ENCODE measurements around the gene PLA2G2C.

The PLA2G2C gene

DNA sequence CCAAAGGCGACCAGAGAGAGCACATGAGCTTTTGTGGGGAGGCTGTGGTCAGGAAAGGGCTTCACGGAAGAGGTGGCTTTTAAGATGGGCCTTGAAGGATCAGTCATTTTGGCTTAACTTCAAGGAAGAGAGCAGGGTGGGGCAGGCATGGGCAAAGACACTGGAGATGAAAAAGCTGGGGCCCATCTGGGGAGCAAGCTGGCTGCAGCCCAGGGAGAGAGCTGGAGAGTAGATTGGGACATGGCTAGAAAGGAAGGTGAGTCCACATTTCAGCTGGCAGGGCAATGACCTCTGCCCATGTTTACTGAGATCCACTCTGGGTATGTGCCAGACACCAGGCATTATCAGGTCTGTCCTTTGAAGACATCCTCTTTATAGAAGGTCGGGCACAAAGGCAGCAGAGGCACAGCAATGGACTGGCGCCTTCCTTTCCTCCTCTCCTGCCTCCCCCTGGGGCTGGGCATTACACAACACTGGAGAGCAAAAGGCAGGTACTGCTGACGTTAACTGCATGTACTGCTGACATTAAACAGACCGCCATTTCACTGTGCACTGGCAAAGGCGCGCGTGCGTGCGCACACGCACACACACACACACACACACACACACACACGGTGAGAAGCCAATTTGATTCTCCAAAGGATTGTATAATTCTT, 2.6 kb downstream of the PLA2G2C start:
- DNase-seq (ENCODE audit: low read depth in 2 of 2): no peak

DNA sequence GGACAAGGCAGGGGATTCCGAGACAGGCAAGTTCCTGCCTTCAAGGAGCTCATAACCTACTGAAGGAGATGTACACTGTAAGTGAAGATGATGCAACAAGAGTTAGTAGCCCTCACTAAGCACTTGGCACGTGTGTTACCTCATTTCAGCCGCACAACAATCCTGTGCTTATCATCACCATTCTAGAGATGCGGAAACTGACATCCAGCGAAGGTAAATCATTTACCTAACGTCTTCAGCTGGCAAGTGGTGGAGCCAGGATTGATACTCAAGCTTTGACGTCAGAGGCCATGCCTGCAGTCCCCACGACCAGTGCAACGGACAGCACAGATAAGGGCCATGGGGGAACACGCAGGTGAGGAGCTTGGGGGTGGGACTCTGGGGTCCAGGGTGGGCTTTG, 3.3 kb downstream of the PLA2G2C start:
- DNase-seq (ENCODE audit: low read depth in 2 of 2): no peak

DNA sequence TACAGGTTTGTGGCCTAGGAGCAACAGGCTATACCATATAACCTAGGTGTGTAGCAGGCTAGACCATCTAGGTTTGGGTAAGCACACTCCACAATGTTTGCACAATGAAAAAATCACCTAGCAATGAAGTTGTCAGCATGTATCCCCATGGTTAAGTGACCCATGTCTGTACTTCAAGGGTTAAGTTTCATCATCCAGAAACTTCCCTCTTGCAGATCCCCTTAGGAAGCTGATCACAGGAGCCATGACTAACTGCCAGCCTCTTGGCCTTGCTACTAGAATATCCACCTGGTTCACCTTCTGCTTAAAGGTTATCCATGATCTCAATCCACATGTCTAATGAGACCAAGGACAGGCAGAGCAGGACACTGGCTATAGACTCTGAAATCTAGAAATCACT, 3.9 kb downstream of the PLA2G2C start:
- no peak for DNase-seq (ENCODE audit: low read depth in 2 of 2)

DNA sequence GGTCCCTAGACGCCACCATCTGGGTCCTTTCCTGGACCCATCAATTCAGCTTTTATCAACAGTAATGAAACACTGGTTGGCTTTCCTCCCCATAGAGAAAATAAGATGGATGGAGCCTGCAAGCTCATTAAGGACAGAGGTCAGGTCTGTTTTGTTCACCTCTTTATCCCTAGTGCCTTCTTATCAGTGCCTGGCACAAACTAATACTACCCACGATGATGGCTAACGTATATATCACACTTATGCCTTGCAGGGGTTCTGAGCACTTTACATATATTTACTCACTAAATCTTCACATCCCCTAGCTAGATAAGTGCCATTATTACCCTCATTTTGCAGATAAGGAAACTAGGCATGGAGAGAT, 5.5 kb downstream of the PLA2G2C start:
- no peak for DNase-seq (ENCODE audit: low read depth in 2 of 2)

DNA sequence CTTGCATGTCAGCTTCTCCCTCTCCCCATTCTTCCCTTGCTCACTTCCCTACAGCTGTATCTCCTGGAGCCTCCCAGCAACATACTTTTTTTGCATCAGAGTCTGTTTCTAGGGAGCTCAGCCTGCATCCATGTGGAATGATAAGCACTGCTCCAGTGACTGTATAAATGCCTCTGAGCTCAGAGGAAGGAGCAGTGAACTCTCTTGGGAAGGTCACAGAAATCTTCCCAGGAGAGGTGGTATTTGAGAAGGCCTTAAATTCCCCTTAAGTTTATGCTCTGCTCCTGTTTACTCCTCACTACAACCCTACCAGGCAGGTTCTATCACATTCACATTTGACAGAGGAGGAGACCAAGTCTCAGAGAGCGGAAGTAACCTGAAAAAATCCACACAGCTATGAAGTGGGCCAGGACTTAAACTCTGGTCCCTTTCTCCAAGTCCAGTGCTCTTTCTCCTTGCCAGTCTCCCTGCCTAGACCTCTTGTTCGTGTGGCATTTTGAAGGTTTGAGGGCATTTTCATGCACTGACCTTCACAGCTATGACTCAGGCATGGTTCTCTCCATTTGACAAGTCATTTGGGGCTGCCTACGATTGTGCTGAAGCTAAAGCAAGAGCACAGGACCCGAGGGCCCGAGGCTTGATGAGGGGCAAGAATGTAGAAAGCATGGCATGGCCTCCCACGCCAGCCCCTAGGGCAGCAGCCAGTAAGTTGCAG, 6.0 kb downstream of the PLA2G2C start:
- DNase-seq (ENCODE audit: low read depth in 2 of 2): no peak

DNA sequence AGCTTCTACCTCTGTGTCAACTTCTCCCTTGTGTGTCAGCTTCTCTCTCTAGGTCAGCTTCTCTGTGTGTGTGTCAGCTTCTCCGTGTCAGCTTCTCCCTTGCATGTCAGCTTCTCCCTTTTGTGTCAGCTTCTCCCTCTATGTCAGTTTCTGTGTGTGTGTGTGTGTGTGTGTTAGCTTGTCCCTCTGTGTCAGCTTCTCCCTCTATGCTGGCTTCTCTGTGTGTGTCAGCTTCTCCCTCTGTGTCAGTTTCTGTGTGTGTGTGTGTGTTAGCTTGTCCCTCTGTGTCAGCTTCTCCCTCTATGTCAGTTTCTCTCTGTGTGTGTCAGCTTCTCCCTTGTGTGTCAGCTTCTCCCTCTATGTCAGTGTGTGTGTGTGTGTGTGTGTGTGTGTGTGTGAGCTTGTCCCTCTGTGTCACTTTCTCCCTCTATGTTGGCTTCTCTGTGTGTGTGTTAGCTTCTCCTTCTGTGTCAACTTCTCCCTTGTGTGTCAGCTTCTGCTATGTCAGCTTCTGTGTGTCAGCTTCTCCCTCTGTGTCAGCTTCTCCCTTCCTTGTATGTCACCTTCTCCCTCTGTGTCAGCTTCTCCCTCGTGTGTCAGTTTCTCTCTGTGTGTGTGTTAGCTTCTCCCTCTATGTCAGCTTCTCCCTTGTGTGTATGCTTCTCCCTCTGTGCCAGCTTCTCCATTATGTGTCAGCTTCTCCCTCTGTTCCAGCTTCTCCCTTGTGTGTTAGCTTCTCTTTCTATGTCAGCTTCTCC, 6.8 kb downstream of the PLA2G2C start:
- no peak for DNase-seq (ENCODE audit: low read depth in 2 of 2)

DNA sequence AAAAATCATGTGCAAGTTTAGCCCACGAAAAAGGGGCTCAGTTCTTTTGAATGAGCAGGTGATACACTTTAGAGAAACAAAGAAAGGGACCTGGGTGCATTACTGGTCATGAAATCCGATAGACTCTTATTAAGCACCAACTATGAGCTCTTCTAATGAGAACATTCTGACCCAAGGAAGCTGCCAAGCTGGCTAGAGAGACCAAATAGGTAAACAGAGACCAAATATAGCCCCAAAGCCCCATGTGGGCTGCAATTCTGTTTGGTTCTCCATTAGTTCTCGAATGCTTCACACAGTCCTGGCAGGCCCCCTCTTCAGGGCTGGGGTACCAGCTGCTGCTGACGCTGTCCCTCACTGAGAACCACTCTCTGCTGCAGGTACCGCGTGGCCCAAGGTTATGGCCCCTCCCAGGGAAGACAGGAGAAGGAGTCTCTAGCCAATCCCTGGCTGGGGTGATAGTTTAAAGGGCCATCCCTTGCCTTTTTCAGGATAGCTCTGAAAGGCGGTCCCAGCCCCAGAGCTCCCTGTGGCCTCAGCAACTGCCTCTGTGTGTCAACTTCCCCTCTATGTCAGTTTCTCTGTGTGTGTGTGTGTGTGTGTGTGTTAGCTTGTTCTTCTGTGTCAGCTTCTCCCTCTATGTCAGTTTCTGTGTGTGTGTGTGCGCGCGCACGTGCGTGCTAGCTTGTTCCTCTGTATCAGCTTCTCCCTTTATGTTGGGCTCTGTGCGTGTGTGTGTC, 7.5 kb downstream of the PLA2G2C start:
- DNase-seq (ENCODE audit: low read depth in 2 of 2): no peak

DNA sequence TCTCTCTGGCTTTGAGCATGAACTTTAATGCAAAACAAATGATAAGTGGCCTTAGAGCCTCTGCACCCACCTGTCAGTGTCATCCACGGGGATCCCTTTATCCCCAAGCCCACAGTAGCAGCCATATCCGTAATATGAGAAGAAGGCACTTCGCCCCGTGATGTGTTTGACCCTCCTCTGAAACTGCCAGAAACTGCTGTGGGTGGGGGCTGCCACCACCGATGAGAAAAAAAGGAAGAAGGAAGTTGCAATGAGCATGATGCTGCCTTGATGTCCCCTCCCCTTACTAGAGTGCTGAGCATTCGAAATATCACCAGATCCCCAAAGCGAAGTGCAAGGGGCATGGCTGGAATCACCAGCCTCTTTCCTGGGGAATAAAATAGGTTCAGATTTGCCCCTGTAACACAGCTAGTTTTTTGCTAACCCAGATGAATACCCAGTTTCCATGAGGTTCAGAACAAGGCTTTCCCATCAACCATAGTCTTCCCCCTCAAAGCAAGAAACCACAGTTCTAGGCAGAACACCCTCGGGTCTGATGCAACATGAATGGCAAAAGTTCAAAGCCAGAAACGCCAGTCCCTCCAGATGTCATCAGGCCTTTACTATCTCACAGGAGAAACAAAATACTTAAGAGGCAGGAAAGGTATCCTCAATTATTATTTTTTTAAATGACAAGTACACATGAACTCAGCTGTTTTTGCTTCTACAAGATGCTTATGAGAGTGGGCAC, 11.2 kb downstream of the PLA2G2C start:
- no peak for DNase-seq (ENCODE audit: low read depth in 2 of 2)

DNA sequence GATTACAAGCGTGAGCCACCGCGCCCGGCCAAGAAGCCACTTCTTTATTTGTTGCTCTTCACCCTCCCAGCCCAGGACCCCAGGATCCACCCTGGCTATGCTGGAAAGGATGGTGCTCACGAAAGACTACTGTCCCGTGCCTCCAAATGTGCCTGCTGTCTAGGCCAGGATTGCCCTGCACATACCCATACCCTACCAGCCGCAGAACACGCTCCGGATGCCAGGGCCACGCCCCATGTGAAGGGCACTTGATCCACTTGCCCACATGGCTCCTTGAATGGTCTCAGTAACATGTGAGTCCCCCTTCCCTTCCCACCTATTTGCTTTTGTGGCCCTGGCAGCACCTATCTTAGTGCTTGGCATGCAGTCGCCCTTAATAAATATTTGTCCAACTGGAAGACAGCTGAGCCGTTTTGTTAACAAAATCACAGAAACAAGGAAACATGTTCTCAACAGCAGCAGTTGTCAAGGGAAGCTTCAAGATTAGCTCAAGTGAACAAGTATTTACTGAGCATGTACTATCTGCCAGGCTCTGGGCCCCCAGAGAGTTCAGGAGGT, 14.2 kb downstream of the PLA2G2C start:
- DNase-seq (ENCODE audit: low read depth in 2 of 2): no peak

DNA sequence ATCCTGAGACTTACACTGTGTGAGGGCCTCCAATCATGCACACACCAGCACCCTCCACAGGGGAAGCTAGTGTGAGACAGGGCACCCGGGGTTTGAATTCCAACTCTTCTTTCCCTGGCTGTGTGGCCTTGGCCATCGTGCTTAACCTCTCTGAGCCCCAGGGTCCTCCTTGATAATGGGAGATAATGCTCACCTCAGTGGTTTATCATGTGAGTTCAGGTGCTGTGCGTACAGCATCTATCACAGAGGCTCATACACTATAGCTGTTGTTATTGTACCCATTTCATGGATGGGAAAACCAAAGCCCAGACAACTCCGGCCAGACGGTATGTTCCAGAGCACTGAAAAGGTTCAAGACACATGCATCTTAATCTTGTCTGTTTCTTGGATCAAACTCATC, 16.4 kb downstream of the PLA2G2C start:
- DNase-seq (ENCODE audit: low read depth in 2 of 2): no peak

DNA sequence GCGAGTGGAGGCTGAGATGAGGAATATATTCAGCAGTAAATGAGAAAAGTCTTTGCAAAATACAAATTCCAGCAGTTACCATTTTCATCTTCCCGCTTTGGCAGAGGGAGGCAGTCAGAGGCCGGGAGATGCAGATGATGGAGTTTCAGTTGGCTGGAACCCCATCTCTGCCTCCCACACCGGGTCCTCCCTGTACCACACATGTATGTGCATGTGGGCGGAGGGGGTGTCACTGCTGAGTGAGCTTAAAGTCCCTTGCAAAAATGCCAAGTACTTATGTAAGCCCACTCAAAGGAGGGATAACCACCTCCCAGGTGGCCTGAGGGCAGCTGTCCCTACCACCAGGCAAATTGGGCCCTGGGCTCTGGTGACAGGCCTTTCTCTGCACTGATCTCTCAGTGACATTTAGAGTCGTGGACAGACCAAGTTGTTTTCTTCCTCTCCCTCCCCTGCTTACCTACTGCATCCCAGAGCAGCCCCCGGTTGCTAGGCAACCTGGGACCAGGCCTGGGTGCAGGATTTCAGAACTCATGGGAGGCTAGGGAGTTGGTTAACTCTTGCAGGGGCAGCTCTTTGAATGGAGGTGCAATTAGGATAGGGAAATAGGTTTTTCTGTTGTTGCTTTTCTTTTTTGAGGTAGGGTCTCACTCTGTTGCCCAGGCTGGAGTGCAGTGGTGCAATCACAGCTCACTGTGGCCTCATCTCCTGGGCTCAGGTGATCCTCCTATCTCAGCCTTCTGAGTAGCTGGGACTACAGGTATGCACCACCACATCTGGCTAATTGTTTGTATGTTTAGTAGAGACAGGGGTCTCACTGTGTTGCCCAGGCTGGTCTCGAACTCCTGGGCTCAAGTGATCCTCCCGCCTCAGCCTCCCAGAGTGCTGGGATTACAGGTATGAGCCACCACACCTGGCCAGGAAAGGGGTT, 17.5 kb downstream of the PLA2G2C start:
- DNase-seq (ENCODE audit: low read depth in 2 of 2): no peak

DNA sequence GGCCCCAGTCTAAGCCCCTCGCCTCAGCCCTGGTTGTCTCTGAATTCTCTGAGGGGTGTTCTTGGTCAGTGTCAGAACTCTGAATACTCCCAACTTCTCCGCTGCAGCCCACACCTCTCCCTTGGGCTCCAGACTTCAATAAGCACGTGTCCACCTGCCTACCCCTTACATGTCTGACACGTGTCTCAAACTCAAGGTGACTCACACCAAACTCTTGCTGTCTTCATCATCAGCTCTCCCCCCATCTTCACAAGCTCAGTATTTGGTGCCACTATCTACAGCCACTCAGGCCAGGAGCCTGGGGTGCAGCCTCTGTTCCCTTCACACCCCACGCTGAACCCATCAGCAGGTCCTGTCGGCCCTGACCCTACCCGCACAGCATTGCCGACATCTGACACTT, 19.2 kb downstream of the PLA2G2C start:
- DNase-seq (ENCODE audit: low read depth in 2 of 2): no peak

DNA sequence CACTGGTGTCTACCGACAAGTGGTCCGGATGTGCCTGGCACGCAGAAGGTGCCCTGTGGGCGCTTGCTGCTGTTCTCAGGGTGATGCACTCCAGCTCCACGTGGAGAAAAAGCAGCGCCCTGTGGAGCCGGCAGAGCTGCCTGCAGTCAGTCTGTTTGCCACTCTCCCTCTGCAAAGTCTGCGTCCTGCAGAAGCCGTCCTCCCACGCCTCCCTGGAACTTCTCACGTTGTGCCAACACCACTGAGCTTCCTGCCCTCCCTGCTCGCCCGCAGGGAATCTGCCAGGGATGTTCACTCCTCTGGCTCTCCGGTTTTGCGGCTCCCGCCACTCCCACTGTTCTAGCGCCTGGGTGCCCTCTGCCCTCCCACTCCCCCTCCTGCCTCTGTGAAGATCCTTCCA, 20.3 kb downstream of the PLA2G2C start:
- no peak for DNase-seq (ENCODE audit: low read depth in 2 of 2)

DNA sequence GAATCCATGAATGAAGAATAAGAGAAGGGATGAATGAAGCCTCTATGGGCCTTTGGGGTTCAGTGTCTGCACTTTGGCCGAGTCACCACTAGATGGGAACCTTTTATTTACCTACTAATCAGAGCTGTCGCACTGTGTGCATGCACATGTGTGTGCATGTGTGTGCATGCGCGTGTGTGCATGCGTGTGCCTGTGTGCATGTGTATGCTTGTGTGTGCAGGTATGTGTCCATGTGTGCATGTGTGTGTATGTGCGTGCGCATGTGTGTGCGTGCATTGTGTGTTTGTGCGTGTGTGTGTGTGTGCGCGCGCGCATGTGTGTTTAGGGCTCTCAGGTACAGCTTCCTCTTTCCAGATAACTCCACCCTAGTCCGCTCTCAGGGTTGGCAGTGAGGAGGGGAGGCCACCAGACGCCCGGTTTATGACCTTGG, 20.8 kb downstream of the PLA2G2C start:
- no peak for DNase-seq (ENCODE audit: low read depth in 2 of 2)

DNA sequence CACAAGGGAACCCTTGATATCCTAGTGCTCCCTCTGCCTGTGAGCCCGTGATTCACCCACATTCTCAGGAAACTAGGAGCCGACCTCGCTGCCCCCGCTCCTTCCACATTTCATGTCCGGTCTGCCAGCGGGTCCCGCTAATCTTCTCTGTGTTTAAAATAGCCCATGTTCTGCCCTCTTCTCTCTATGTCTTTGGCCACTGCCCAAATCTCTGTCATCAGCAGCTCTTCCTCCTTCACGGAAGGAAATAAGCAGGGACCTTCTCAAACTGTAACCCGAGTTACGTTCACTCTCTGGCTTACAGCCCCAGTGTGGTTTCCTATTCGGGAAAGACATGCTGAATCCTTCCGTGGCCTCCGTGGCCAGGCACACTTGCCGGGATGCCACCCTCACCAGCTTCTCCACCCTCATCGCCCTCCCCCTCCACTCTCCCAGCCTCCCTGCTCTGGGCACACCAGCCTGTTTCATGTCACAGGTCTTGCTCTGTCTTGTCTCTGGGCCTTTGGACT, 21.6 kb downstream of the PLA2G2C start:
- no peak for DNase-seq (ENCODE audit: low read depth in 2 of 2)

DNA sequence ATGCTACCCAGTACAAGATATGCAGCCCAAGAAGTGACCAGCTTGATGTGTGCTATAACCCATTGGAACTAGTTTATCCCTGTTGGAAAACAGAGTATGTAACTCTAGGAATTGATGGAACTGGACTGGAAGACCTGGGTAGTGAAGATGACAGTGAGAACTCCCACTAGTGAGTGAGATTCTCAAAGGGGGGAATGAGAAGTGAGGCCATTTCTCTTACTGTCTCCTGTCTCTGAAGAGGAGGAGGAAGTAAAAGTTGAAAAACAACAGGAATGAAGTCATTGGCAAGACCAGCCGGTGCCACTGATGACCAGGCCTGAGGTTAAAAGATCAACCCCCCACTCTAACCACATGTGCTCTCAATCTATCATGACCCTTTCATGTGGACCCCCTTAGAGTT, 26.3 kb downstream of the PLA2G2C start:
- DNase-seq (ENCODE audit: low read depth in 2 of 2): no peak

DNA sequence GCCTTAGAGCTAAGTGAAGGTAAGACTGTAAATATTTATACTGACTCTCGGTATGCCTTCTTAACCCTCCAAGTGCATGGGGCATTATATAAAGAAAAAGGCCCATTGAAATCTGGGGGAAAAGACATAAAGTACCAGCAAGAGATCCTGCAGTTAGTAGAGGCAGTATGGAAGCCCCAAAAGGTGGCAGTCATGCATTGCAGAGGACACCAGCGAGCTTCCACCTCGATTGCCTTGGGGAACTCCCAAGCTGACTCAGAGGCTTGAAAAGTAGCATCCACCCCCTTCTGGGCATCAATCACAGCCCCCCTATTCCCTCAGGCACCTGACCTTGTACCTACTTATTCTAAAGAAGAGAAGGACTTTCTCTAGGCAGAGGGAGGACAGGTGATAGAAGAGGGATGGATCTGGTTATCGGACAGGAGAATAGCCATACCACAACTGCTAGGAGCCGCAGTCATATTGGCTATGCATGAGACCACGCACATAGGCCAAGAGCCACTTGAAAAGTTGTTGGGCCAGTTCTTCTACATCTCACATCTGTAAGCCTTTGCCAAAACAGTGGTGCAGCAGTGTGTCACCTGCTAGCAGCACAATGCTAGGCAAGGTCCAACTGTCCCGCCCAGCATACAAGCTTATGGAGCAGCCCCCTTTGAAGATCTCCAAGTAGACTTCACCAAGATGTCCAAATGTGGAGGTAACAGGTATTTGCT, 27.8 kb downstream of the PLA2G2C start:
- DNase-seq (ENCODE audit: low read depth in 2 of 2): no peak

DNA sequence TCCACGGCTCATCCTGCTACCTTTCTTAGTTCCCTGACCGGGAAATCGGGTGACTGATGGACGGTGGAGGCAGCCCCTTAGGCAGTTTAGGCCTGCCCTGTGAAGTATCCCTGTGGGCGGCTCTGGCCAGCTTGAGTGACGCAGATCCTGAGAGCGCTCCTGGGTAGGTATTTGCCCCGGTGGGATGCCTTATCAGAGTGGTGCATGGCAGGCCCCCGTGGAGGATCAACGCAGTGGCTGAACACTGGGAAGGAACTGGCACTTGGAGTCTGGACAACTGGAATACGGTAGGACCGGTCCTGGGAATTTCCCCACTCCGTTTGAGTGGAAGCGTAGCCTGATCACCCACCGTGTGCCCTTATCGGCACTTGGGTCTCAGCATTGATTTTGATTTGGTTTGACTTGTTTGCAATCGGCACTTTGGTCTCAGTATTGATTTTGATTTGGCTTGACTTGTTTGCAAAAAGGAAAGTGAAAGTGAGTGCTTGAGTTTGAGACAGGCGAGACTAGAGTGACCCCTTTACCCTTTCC, 32.0 kb downstream of the PLA2G2C start:
- DNase-seq (ENCODE audit: low read depth in 2 of 2): no peak

DNA sequence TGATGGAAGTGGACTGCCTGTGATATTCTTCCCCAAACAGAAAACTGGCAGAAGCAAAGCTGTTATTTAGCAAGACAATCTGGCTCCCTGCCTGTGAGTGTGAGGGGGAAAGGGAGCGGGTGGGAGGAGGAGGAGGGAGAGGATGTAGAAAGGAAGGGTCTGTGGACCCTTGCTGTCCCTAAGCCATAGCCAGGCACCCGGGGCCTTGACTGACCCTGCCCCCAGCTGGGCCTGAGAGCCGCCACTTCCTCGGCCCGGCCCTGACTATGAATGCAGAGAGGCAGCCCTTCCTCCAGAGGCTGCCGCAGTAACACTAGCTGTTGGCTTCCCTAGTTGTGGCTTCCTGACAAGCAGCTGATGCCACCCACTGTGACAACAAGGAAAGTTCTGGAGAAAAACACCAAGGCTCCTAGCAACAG, 33.3 kb downstream of the PLA2G2C start:
- no peak for DNase-seq (ENCODE audit: low read depth in 2 of 2)
